Rectal smooth muscle tissue (tissue), 1 donor: Measurements from ENCODE around the gene ALOX15B.
A peak's percentile ranks its signal among the peaks of the same experiment; 100 is the strongest.

Experiments used
- H3K27ac ChIP-seq: one replicate; pipeline ENCODE4 v1.7.0; 2013; ENCODE audit warnings: low read depth, low read length, inconsistent platforms
- H3K27me3 ChIP-seq: one replicate; pipeline ENCODE4 v1.7.0; 2013; ENCODE audit warnings: low read length; ENCODE audit not compliant: control insufficient read depth, insufficient read depth
- H3K36me3 ChIP-seq: one replicate; pipeline ENCODE4 v1.7.0; 2013; ENCODE audit warnings: low read length; ENCODE audit not compliant: control insufficient read depth, insufficient read depth
- H3K4me1 ChIP-seq: one replicate; pipeline ENCODE4 v1.7.0; 2013; ENCODE audit warnings: low read length; ENCODE audit not compliant: control insufficient read depth, insufficient read depth
- H3K4me3 ChIP-seq: one replicate; pipeline ENCODE4 v1.7.0; 2013; ENCODE audit warnings: low read length
- H3K9ac ChIP-seq: one replicate; pipeline ENCODE4 v1.7.0; 2013; ENCODE audit warnings: low read length

Gene ALOX15B

DNA sequence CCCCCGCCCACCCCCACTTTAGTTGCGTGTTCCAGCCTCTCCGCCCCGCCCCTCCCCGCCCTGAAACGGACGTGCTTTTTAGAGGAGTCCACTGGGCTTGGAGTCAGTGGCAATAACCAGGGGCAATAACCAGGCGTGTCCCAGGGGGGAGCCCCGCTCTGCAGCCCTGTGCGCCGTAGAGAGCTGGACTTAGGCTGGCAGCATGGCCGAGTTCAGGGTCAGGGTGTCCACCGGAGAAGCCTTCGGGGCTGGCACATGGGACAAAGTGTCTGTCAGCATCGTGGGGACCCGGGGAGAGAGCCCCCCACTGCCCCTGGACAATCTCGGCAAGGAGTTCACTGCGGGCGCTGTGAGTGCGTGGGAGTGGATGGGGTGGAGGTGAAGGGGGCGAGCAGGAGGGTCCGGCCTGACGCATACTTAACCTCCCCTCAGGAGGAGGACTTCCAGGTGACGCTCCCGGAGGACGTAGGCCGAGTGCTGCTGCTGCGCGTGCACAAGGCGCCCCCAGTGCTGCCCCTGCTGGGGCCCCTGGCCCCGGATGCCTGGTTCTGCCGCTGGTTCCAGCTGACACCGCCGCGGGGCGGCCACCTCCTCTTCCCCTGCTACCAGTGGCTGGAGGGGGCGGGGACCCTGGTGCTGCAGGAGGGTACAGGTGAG is at the start of gene ALOX15B:
Gene ALOX15B, plus strand, starts transcription at position 106 of the 657 bp plus-strand sequence. Its CDS starts 97 bp downstream, at position 203.
- no peak within 1 kb of the TSS for H3K4me3 ChIP-seq
- no peak within 1 kb of the TSS for H3K27ac ChIP-seq

DNA sequence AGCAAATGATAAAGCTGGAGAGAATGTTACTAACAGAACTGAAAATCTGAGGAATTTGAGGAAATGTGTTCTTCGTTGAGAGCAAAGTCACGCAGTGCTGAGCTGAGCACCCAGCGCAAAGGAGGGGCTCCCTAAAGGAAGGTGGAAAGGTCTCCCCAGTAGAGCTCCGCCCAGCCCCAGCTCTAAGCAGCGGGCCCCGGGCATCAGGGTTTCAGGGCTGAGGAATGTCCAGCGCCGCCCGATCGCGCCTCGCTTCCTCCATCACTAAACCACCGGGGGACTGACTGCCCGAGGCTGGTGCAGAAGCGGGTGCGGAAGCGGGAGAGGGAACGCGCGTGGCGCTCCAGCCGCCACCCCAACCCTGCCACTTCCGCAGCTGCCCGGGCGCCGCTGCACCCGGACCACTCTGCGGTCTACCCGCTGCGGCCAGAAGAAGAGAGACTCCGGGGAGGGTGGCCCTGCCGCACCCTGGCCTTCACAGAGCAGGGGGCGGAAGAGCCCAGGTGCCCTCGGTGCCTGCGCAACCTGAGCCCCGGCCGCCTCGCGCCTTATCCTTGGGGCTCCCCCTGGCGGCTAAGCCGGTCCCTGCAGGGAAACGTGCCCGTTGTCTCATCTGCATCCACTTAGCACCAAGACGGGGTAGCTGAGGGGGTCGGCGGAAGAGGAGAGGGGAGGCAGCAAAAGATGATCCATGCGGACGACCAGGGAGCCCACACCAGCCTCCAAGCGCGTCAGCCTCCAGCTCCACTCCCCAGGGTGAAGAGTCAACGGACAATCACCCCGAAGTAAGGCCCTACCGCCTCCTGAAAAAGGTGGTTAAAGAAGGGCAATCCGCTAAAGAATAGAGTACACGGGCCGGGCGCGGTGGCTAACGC is 48.8 kb upstream of the ALOX15B start:
- peak overlapping the region; percentile 69 for H3K4me3 ChIP-seq
- H3K27me3 ChIP-seq: no peaks in the 10 kb centered on the region
- no peak overlapping the region for H3K9ac ChIP-seq
- no peak overlapping the region for H3K27ac ChIP-seq
- no peaks in the 10 kb centered on the region for H3K4me1 ChIP-seq
- no peaks in the 10 kb centered on the region for H3K36me3 ChIP-seq

More for the DNA sequence above, at the start of gene ALOX15B:
- Histone ChIP-seq H3K4me1 (no peaks in the 10 kb centered on the region), H3K27me3 (peaks cover 3% of the 10 kb centered on the region), H3K9ac (no peak within 1 kb of the TSS), H3K36me3 (no peaks in the 10 kb centered on the region)

- Histone ChIP-seq H3K9ac (no peak overlapping the region), H3K36me3 (no peaks in the 10 kb centered on the region), H3K27ac (no peak overlapping the region), H3K4me3 (no peak overlapping the region), H3K4me1 (no peaks in the 10 kb centered on the region), H3K27me3 (no peaks in the 10 kb centered on the region)
Observed at GRCh38 chr17:7992516-7992915, 46.3 kb upstream of the ALOX15B start.

DNA sequence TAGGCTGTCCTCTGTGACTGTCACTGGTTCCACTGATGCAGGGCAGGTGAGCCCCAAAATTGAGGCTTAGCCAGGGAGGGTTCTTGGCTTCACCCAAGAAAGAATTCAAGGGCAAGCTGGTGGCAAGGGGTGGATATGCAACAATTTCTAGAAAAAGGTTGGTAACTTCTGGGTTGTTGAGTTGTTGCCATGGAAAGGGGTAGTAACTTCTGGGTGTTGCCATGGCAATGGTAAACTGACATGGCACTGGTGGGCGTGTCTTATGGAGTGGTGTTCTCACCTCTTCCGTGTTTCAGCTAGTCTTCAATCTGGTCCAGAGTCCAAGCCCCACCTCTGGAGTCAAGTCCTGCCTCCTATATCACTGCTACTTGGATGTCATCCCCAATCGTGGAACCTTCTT is 45.9 kb upstream of the ALOX15B start:
- H3K4me3 ChIP-seq: no peak overlapping the region
- no peak overlapping the region for H3K27ac ChIP-seq
- H3K27me3 ChIP-seq: no peaks in the 10 kb centered on the region
- no peaks in the 10 kb centered on the region for H3K36me3 ChIP-seq
- H3K4me1 ChIP-seq: no peaks in the 10 kb centered on the region
- H3K9ac ChIP-seq: no peak overlapping the region

DNA sequence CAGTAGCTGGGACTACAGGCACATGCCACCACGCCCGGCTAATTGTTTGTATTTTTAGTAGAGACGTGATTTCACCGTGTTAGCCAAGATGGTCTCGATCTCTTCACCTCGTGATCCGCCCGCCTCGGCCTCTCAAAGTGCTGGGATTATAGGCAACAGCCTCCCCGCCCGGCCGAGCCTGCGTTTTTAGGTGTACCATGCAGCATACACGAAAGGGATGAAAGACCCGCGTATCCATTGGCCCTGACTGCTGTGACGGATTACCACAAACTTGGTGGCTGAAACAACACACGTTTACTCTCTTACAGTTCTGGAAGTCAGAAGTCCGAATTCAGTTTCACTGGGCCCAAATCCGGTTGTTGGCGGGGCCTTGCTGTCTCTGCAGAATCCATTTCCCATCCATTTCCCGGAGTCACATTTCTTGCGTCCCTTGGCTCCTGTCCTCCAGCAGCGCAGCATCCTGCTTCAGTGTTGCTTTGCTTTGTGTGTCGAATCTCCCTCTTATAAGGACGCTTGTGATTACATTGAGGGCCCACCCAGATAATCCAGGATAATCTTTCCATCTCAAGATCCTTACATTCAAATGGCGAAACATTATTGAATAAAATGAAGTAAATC is 44.8 kb upstream of the ALOX15B start:
- Histone ChIP-seq H3K4me3 (no peak overlapping the region), H3K9ac (no peak overlapping the region), H3K27ac (no peak overlapping the region), H3K36me3 (no peaks in the 10 kb centered on the region), H3K27me3 (no peaks in the 10 kb centered on the region), H3K4me1 (no peaks in the 10 kb centered on the region)

DNA sequence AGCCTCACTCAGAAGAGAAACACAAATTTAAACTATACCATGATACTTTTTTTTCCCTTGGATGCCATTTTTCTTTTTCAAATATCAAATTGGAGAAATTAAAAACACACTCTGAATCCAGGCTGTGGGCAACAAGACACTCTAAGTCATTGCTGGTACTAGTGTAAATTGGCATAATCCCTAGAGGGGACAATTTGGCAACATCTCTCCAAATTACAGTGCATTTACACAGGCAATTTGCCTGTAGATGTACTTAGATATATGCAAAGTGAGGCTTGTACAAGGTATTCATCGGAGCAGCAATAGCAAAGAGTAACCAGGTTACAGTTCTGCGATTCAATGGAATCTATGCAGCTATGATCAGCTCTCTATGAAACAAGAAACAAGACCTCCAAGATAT is 43.1 kb upstream of the ALOX15B start:
- Histone ChIP-seq H3K27me3 (no peaks in the 10 kb centered on the region), H3K27ac (no peak overlapping the region), H3K4me1 (no peaks in the 10 kb centered on the region), H3K9ac (no peak overlapping the region), H3K36me3 (no peaks in the 10 kb centered on the region), H3K4me3 (no peak overlapping the region)

- Histone ChIP-seq H3K36me3 (no peaks in the 10 kb centered on the region), H3K27ac (no peak overlapping the region), H3K4me3 (no peak overlapping the region), H3K9ac (no peak overlapping the region), H3K27me3 (peaks cover 2% of the 10 kb centered on the region), H3K4me1 (no peaks in the 10 kb centered on the region)
Observed at GRCh38 chr17:7997186-7997585, 41.7 kb upstream of the ALOX15B start.

DNA sequence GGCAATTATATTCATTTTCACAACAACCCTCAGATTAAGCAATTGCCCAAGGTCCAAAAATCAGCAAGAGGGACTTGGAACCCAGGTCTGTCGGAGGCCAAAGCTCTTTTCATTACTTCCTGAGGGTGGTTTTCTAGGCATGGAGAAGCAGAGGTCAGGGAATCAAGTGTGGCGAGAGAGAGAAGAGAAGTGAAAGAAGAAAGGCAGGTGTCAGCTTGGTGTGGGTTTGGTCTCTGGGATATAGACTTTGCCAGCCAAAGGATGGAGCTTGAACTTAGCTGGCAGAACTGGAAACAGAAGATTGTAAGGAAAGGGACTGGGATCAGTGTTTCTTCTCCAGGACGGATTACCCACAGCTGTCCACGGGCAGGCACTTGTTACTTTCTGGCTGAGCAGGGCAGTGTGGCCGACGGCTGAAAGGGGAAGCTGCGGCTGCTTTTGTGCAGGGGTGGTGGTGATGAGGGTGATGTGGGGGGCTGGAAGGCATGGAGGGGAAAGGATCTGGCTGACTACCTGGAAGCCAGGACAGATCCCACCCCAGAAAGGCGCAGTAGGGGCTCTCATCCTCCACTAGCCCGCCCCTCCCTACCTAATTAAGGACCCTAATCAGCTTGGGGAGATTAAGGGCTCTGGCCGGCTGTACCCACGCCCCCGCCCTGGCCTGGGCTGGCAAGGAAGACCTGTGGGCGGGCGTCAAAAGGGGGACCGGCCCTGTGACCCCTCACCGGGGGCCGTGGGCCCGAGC is 36.7 kb upstream of the ALOX15B start, which contains the start of gene GUCY2D:
Gene GUCY2D, plus strand, starts transcription at position 640 of the 745 bp plus-strand sequence. CDS start 433 bp downstream, outside the sequence.
- Histone ChIP-seq H3K4me1 (no peaks in the 10 kb centered on the region), H3K9ac (no peak within 1 kb of the TSS), H3K27ac (no peak within 1 kb of the TSS), H3K27me3 (peaks cover 13% of the 10 kb centered on the region), H3K36me3 (no peaks in the 10 kb centered on the region), H3K4me3 (peak within 1 kb of the TSS; percentile 24)

GRCh38 chr17:8002721-8003593 is 35.9 kb upstream of the ALOX15B start:
- H3K4me3 ChIP-seq: peak overlapping the region; percentile 8
- H3K27ac ChIP-seq: no peak overlapping the region
- H3K9ac ChIP-seq: no peak overlapping the region
- H3K4me1 ChIP-seq: no peaks in the 10 kb centered on the region
- H3K27me3 ChIP-seq: peaks cover 13% of the 10 kb centered on the region
- H3K36me3 ChIP-seq: no peaks in the 10 kb centered on the region

- no peak overlapping the region for H3K9ac ChIP-seq
- H3K4me1 ChIP-seq: no peaks in the 10 kb centered on the region
- H3K27ac ChIP-seq: no peak overlapping the region
- no peaks in the 10 kb centered on the region for H3K36me3 ChIP-seq
- H3K4me3 ChIP-seq: peak overlapping the region; percentile 8
- H3K27me3 ChIP-seq: peaks cover 13% of the 10 kb centered on the region
Observed at GRCh38 chr17:8003594-8004181, 35.2 kb upstream of the ALOX15B start.

DNA sequence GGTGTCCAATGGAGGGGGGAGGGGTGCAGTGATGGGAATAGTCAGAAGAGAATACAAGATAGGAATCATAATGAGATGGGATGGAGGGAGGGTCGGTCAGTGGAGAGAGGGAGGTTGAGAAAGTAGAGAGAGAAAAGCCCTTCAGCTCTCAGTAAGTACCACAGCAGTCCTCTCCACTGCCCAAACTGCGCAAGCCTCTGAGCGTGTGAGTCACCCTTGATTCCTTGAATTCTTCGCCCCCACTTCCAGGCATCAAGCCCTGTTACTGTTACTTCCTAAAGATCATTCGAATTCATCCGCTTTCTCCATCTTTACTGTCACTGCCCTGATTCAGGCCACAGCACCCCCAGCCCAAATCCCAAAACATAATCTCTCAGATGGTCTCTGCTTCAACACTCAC is 34.0 kb upstream of the ALOX15B start:
- Histone ChIP-seq H3K4me3 (no peak overlapping the region), H3K4me1 (no peaks in the 10 kb centered on the region), H3K27me3 (peaks cover 13% of the 10 kb centered on the region), H3K36me3 (no peaks in the 10 kb centered on the region), H3K9ac (no peak overlapping the region), H3K27ac (no peak overlapping the region)
